ENCODE results near the gene CERS6.
"Not testable (repeated sequence)": the region's sequence is repeated elsewhere in the genome, so short reads cannot be mapped to it uniquely, and the experiment has no call there.

Gene CERS6

DNA sequence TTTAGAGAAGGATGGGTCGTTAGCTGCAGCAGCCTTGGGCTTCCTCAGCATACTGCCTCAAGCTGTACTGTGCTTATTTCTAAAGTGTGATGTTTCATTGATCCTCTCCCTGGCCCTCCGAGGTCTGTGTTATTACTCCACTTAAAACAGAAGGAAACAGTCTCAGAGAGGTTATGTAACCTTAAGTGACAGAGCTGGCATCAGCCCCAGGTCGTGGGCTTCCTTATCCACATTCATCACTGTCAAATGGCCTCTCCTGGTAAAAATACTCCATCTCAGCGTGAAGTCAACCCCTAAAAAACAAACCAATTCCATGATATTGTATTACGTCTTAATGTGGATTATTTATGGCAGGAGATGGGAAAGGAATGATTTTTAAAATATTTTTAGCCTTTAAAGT lies 193.0 kb downstream of the CERS6 start:
- DNase-seq, result no peak

DNA sequence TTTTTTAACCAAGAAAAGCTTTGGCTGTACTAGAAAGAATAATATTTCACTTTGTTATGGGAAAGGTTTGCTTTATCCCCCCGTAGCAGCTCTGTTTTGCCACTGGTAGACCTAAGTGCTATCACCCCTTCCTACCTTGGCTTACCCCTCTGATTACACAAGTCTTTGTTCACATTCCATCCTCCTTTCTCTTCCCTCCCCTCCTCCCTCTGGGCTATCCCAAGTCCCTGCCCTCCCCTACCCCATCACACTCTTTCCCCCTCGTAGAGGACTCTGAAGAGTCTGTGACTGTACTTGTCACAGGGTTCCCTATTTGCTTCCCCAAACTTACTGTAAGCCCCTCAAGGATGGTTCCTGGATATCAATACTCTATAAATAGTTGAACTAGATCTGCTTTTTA lies 193.5 kb downstream of the CERS6 start:
- DNase-seq, result no peak

DNA sequence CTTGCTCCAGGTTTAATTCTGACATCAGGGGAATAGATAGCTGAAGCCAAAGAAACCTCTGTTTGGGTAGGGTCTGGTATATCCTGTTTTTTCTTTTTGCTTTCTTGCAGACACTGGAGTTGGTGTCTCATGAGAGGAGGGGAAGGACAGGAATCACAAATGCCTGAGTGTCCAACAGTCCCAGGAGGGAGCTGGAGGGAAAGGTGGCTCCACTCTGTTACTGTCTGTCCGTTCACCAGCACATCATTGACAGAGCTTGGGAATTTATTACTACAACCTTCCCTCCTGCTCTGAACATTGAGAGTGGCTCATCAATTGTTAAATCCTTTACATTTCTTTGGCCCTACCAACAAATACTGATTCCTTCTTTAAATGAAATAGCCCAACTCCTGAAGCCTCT lies 194.1 kb downstream of the CERS6 start:
- no peak for DNase-seq

GRCh38 chr2:168650781-168651180 lies 194.7 kb downstream of the CERS6 start:
- no peak for DNase-seq

DNA sequence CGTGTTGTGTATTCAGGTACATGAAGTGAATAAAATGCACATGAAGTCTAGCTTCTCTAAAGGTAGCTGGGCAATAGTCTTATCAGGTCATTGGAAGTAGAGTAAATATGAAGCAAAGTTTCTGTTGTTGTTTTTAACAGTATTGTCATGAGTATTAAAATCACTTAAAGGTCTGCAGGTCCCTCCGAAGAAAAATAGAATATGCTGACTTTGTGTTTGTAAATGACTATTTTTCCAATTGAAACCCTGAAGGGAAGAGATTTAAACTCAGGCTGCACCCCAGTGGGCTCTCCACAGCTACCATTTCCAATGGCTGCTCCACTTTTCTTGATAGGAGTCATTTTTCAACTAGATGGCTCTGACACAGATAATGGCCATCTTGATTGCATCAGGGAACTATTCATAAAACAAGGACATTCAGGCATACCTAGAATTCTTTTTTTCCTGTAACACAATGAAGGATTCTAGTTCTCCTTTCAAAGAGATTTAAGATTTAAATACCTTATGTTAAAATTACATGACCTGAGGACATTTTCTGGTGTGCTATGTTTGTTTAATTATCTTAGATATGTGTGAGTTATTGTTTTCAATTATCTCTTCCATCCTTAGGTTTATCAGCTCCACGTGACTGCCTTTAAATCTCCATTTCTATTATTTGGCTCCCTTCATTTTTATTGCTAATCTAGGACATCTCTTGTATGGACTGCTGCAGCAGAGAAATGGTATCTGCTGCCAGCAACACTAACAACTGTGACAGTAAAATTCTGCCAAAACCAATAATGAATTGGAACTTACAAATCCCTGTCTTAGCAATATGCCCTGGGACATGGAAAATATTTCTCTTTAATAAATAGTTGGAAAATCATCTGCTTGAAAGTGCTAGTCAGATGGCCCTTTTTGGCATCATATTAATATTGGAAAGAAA lies 197.2 kb downstream of the CERS6 start:
- no peak for DNase-seq

GRCh38 chr2:168654705-168655104 lies 198.6 kb downstream of the CERS6 start:
- DNase-seq, result no peak

DNA sequence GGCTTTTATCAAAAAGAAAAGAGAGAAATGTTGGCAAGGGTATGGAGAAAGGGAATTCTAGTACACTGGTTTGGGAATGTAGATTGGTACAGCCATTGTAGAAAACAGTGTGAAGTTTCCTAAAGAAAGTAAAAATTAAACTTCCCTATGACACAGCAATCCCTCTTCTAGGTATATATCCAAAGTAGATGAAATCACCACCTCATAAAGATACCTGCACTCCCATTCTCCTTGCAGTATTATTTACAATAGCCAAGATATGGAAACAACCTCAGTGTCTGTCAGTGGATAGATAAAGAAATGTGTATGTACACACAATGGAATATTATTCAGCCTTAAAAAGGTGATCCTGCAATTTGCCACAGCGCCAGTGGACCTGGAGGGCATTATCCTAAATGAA lies 199.1 kb downstream of the CERS6 start:
- DNase-seq, result no peak

DNA sequence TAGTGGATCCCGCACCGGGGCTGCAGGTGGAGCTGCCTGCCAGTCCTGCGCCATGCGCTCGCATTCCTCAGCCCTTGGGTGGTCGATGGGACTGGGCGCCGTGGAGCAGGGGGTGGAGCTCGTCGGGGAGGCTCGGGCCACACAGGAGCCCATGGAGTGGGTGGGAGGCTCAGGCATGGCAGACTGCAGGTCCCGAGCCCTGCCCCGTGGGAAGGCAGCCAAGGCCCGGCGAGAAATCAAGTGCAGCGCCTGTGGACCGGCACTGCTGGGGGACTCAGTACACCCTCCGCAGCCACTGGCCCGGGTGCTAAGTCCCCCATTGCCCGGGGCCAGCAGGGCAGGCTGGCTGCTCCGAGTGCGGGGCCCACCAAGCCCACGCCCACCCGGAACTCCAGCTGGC lies 201.3 kb downstream of the CERS6 start:
- DNase-seq, result not testable (repeated sequence)

DNA sequence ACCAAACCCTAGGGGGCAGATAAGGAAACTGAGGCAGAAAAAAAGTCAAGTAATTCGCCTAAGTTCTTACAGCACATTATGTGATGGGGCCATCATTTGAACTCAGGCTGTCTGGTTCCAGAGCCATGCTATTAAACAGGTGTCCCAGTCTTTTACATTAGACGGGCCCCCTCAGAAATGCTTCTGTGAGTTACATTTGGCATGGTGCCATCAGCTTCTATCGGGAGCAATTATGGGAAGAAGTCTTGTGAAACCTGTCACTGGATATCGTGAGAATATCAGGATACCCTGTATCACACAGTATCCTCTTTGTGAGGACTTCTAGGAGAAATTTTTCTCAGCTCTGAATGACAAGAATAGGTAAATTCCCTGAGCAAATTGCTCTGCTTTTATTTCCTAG lies 202.6 kb downstream of the CERS6 start:
- no peak for DNase-seq

- no peak for DNase-seq
These were observed 205.1 kb downstream of the CERS6 start for GRCh38 chr2:168660870-168661862.

- no peak for DNase-seq
These were observed 205.8 kb downstream of the CERS6 start for GRCh38 chr2:168661863-168662256.

- no peak for DNase-seq
These were observed 206.7 kb downstream of the CERS6 start for GRCh38 chr2:168662651-168663208.

DNA sequence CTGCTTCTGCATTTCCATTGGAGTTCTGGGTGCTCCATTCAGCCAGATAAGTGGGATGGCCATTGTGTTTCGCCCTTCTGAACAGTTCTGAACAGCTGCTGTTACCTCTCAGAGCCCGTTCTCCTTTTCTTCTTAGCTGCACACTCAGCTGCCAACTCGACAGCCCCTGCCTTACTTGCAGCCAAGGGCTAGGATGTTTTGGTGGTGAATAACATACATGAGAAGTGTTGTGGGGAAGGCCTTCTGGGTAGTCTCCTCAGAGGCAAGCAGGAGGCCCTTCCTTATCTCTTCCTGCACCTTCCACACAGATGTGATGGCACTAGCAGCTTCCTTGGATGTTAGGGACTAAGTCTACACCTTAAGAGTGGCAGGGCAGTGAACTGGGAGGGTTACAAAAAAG lies 207.9 kb downstream of the CERS6 start:
- DNase-seq, result no peak

DNA sequence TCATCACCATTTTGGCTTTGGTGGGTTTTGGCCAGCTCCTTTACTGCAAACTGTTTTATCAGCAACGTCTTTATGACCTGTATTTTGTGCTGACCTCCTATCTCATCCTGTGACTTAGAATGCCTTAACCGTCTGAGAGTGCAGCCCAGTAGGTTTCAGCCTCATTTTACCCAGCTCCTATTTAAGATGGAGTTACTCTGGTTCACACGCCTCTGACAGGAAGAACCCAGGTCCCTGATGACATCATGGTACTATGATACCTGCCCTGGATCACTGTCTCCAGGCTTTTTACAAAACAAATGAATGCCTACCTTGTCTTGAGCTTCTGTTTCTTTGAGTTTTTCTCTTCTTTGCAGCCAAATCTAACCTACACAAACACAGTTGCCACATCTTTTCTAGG lies 208.6 kb downstream of the CERS6 start:
- DNase-seq, result not testable (repeated sequence)

DNA sequence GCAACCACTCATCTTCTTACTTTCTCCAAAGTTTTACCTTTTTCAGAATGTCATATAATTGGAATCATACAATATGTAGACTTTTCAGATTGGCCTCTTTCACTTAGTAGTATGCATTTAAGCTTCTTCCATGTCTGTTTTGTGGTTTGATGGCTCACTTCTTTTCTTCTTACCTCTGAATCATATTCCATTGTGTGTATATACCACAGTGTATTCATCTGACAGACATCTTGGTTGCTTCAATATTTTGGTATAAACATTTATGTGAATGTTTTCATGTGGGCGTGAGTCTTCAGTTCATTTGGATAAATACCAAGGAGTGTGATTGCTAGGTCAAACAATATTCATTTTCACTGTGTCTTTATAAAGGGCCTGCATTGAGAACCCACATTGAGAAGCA lies 210.3 kb downstream of the CERS6 start:
- no peak for DNase-seq

GRCh38 chr2:168667156-168667555 lies 211.1 kb downstream of the CERS6 start:
- no peak for DNase-seq

- DNase-seq, result no peak
These were observed 213.1 kb downstream of the CERS6 start for GRCh38 chr2:168669151-168669550.

DNA sequence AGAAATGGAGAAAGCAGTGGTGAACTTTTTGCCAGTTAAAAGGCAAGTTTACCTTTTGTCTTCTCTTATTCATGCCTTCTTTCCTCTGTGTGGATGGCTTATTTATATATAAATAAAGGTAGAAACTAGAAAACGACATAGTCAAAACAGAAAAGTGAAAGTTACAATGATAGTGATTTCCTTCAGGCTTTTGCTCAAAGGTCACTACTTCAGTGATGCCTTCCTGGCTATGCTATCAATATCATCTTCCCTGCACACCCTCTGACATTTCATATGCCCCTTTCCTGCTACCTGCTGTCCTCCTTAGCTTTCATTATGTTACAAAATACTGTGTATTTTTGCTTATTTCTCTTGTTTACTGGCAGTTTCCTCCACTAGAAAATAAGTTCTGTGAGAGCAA lies 214.4 kb downstream of the CERS6 start:
- no peak for DNase-seq

GRCh38 chr2:168671932-168672331 lies 215.9 kb downstream of the CERS6 start:
- no peak for DNase-seq

GRCh38 chr2:168673265-168674189 lies 217.5 kb downstream of the CERS6 start:
- no peak for DNase-seq

GRCh38 chr2:168678153-168678853 lies 222.2 kb downstream of the CERS6 start:
- no peak for DNase-seq

- DNase-seq, result no peak
These were observed 223.0 kb downstream of the CERS6 start for GRCh38 chr2:168679081-168679480.

All from GOT3 (cell line).